Dedifferentiated amniotic fluid mesenchymal stem cell (primary cell): Measurements from ENCODE around the gene HSFX3.
"Not testable (repeated sequence)": the region's sequence is repeated elsewhere in the genome, so short reads cannot be mapped to it uniquely, and the experiment has no call there.

ENCODE experiments used
- DNase-seq: peaks from one replicate; pipeline ENCODE4 v3.0.0-alpha.2; 2016; ENCODE audit errors: extremely low spot score

The HSFX3 gene

GRCh38 chrX:149549701-149550100 lies at the start of gene HSFX3:
HSFX3 (minus strand) TSS chrX:149549924; CDS start chrX:149549852, 72 bp downstream.
- DNase-seq: not testable (repeated sequence)

- DNase-seq: not testable (repeated sequence)
Measured at GRCh38 chrX:149598603-149599002, 48.9 kb upstream of the HSFX3 start.

- not testable (repeated sequence) for DNase-seq
Measured at GRCh38 chrX:149595943-149596342, 46.2 kb upstream of the HSFX3 start.

GRCh38 chrX:149595214-149595613 lies 45.5 kb upstream of the HSFX3 start, which contains the start of gene HSFX2:
HSFX2 (minus strand) TSS chrX:149595314; CDS start chrX:149594700, 614 bp downstream.
- not testable (repeated sequence) for DNase-seq

- not testable (repeated sequence) for DNase-seq
Measured at GRCh38 chrX:149590993-149591392, 41.3 kb upstream of the HSFX3 start.

- not testable (repeated sequence) for DNase-seq
Measured at GRCh38 chrX:149587359-149587758, 37.6 kb upstream of the HSFX3 start, which contains the start of gene MAGEA9B. MAGEA9B (minus strand) TSS chrX:149587459; CDS start chrX:149583179, 4,280 bp downstream.

- not testable (repeated sequence) for DNase-seq
Measured at GRCh38 chrX:149585631-149586030, 35.9 kb upstream of the HSFX3 start.

GRCh38 chrX:149573456-149573855 lies 23.7 kb upstream of the HSFX3 start:
- DNase-seq: not testable (repeated sequence)

- DNase-seq: no peak
Measured at GRCh38 chrX:149572743-149573142, 23.0 kb upstream of the HSFX3 start.

GRCh38 chrX:149571770-149572169 lies 22.0 kb upstream of the HSFX3 start:
- DNase-seq: no peak

- peak; percentile 72 for DNase-seq
Measured at GRCh38 chrX:149570668-149571067, 20.9 kb upstream of the HSFX3 start.

- DNase-seq: no peak
Measured at GRCh38 chrX:149569770-149570169, 20.0 kb upstream of the HSFX3 start.

- no peak for DNase-seq
Measured at GRCh38 chrX:149568701-149569296, 19.1 kb upstream of the HSFX3 start.

GRCh38 chrX:149567621-149568417 lies 18.1 kb upstream of the HSFX3 start:
- no peak for DNase-seq

- DNase-seq: no peak
Measured at GRCh38 chrX:149563359-149563758, 13.6 kb upstream of the HSFX3 start.

GRCh38 chrX:149555251-149555650 lies 5.5 kb upstream of the HSFX3 start:
- not testable (repeated sequence) for DNase-seq

- DNase-seq: not testable (repeated sequence)
Measured at GRCh38 chrX:149551939-149552248, 2.2 kb upstream of the HSFX3 start.

- DNase-seq: not testable (repeated sequence)
Measured at GRCh38 chrX:149551245-149551938, 1.7 kb upstream of the HSFX3 start.

- DNase-seq: not testable (repeated sequence)
Measured at GRCh38 chrX:149550454-149550853, 730 bp upstream of the HSFX3 start.

GRCh38 chrX:149547782-149548181 lies 1.9 kb downstream of the HSFX3 start:
- not testable (repeated sequence) for DNase-seq

- not testable (repeated sequence) for DNase-seq
Measured at GRCh38 chrX:149546962-149547361, 2.8 kb downstream of the HSFX3 start.
